ENCODE results near the gene TSPAN9. TPM values are rescaled to one million over a fixed set of nuclear protein-coding genes. Genes with fewer than 3 reads are reported as not detected.

Gene TSPAN9
- total RNA-seq, 1 donor from 2014 or later = 22.4 TPM

- FAIRE-seq (no peak), DNase-seq (ENCODE audit: low spot score in 2 of 2) (no peak)
Measured at GRCh38 chr12:3316776-3317480, 239.7 kb downstream of the TSPAN9 start.

GRCh38 chr12:3317481-3317815 lies 240.3 kb downstream of the TSPAN9 start:
- FAIRE-seq (no peak), DNase-seq (ENCODE audit: low spot score in 2 of 2) (no peak)

DNA sequence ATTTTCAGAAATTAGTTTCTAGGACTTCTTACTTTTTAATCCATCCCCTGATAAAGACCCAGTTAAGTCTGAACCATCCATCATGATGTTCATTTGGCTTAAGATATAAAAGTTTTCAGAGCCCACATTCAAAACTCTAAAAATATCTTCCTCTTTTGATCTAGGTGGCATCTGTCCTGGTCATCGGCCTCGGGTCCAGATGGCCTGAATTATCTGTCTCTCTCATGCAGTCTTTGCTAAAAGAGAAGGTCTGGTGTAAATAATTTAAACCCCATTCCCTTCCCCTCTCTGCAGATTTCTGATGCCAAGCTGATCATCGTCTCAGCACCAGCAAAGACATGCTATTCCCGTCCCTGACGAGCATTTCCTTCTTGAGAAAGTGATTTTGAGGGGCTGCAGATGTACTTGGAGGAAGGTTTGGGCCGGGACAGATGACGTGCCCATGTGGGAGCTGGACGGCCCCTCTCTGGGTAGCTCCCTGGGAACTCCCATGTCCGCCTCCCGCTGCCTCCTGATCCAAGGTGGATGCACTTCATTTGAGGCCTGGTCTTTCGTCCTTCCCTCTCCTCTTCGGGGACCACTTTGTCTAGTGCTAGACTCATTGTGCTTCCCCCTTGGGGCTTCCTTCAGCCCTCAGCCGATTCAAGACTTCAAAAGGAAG lies 240.8 kb downstream of the TSPAN9 start:
- FAIRE-seq (no peak), DNase-seq (ENCODE audit: low spot score in 2 of 2) (no peak)

DNA sequence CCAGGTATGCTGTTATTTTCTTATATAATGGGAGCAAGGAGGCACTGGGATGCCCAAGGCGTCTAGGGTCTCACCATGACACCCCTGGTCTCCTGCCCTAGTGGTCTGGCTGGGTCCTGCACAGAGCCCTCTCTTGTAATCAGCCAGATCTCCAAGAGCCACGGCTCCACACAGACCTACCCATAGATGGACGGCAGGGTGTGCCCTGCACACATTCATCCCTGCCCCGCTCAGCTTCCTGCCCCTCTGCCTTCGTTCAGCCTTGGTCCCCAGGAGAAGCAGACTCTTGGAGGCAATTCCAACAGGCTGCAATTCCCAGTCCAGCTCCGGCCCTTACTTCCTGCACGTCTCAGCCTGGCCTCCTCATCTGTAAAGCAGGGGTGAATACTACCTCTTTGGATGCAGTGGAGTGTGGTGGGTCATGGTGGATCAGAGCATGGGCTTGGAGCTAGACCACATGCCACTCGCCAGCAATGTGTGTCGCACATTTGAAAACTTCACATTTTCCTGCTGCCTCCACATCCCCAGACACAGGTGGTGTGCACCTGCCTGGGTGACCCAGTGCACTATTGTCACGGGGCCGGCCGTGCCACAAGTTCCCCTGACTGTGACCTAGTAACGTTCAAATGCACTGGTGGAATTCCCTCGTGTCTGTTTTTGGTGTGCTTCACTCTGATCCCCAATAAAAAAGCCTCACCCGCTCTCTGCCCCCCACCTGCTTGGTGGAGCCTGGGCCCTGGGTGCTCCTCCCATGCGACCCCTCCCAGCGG lies 242.7 kb downstream of the TSPAN9 start:
- DNase-seq (ENCODE audit: low spot score in 2 of 2) = no peak
- no peak for FAIRE-seq

DNA sequence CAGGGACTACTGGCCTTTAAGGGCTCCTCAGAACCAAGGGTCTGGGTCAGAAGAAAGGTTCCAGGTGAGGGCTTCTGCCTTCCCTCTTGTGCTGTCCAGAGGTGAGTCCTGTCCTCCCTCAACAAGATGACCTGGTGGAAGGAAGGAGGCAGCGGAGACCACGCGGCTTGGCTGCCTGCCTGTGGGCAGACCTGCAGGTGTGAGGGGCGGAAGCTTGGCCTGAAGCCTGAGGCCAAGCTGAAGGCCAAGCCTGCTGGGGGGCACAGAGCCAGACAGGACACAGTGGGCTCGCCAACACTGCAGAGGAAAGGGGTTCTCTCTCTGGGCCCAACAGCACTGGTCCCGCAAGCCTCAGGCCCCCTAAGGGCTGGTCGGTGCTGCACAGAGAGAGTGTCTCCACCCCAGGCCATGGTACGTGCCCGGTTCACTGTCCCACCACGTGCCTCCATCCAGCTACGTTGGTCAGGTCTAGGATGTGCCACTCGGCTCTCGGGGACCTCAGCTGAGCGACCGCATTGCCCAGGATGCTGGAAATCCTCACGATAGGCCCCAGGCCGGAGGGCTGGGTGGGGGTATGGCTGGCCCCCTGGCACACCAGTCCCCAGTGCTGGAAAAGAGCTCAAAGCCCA lies 243.8 kb downstream of the TSPAN9 start:
- no peak for DNase-seq (ENCODE audit: low spot score in 2 of 2)
- no peak for FAIRE-seq

- no peak for FAIRE-seq
- no peak for DNase-seq (ENCODE audit: low spot score in 2 of 2)
Measured at GRCh38 chr12:3321881-3322280, 244.7 kb downstream of the TSPAN9 start.

- DNase-seq (ENCODE audit: low spot score in 2 of 2) (no peak), FAIRE-seq (no peak)
Measured at GRCh38 chr12:3323002-3323685, 246.0 kb downstream of the TSPAN9 start.

DNA sequence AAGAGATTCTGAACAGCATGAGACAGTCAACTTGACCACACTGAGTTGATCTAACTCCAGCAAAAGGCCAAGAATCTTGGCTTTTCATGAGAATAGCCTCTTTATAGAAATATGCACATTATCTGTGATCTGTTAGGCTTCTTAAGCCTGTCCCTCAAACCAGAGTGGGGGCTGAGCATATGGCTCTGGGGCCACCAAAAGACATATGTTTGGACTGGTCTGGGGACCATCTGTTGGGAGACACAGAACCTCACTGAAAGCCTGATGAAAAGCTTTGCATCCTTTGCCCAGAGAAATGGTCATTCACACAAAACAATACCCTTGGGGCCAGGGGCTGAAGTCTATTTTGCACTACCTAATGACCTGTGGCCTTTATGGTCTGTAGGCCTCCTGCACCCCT lies 248.6 kb downstream of the TSPAN9 start:
- no peak for FAIRE-seq
- no peak for DNase-seq (ENCODE audit: low spot score in 2 of 2)

DNA sequence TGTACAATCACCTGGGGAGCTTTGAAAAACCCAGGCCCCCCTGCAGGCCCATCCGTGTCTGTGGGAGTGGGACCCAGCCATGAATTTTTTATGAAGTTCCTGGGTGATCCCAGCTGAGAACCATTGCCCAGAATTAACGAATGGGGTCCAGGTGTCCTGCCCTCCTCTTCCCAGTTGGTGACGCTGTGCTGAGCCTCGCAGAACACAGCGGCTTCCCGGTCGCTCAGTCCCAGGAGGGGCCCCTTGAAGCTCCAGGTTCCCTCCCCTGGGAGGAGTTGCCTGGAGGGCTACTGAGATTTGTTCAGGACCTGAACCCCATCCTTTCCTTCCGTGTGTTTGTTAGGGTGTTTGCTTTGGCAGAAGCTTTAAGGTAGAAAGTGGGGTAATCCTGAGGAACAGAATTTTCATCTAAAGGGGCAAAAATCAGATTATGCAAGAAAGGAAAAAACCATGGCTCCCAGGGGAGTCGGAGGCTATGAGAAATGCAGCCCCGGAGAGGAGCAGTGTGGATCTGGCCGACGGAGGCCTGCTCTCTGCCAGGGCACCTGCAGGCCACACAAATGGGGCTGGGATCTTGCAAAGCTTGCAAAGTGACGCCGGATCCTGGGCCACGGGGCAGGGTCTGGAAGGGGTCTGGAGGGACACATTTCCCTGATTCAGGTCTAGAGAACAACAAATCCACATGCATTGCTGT lies 249.1 kb downstream of the TSPAN9 start:
- FAIRE-seq (no peak), DNase-seq (ENCODE audit: low spot score in 2 of 2) (no peak)

- FAIRE-seq (no peak), DNase-seq (ENCODE audit: low spot score in 2 of 2) (no peak)
Measured at GRCh38 chr12:3326850-3327780, 249.9 kb downstream of the TSPAN9 start.

DNA sequence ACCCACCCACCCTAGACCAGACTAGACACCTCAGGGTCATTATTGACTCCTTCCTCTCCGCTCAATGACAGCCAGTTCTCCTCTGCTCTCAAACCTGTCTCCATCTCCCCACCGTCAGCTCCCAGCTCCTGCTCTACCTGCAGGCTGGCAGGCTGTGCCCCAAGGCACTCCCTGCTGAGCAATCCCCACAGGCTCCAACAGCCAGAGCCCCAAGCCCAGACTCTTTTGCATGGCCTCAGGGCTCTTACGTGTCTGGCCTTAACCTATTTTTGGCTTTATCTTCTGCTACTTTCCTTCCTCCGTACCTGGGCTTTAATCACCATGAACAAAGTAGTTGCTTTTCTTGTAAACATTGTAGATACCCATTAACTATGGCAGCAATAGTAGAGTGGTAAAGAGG lies 250.9 kb downstream of the TSPAN9 start:
- no peak for DNase-seq (ENCODE audit: low spot score in 2 of 2)
- FAIRE-seq = no peak

DNA sequence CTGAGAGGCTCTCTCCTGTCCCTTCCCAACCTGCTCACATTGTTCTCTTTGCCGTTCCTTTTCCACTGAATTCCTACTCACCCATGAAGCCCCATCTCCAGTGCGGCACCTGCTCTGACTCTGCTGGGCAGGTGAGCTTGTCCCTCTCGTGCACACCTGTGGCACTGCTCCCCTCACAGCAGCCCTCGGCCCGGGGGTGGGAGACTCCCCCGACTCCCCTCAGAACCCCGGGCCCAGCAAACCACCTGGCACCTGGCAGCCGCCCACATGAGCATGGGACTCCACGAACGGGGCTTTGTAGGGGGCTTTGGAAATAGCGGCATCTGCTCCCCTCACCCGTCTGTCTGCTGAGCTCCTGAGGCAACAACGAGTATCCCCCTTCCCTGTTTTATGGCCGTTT lies 251.4 kb downstream of the TSPAN9 start:
- FAIRE-seq = no peak
- no peak for DNase-seq (ENCODE audit: low spot score in 2 of 2)

GRCh38 chr12:3329361-3329760 lies 252.2 kb downstream of the TSPAN9 start:
- DNase-seq (ENCODE audit: low spot score in 2 of 2) = no peak
- FAIRE-seq = no peak

- no peak for DNase-seq (ENCODE audit: low spot score in 2 of 2)
- no peak for FAIRE-seq
Measured at GRCh38 chr12:3330976-3331510, 253.9 kb downstream of the TSPAN9 start.

- FAIRE-seq (no peak), DNase-seq (ENCODE audit: low spot score in 2 of 2) (no peak)
Measured at GRCh38 chr12:3332188-3332587, 255.0 kb downstream of the TSPAN9 start.

- DNase-seq (ENCODE audit: low spot score in 2 of 2) = no peak
- no peak for FAIRE-seq
Measured at GRCh38 chr12:3333583-3333982, 256.4 kb downstream of the TSPAN9 start.

DNA sequence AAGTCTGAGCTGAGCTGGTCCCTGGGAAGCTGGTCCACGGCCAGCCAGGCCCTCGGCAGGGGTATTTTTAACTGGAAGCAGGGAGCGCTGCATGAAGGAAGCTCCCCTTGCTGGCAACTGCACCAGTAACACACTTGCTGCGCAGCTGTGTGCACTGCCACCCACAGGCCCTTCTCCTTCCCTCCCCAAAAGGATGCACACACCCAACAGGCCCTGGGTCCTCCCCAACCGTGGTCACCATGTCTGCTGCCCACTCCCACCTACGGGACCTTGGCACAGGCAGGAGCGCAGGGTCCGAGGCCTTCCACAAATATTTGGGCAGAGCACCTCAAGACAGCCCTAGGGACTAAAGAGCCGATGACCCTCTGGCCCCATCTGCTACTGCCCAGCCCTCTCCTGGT lies 256.8 kb downstream of the TSPAN9 start:
- no peak for DNase-seq (ENCODE audit: low spot score in 2 of 2)
- FAIRE-seq = no peak

GRCh38 chr12:3335078-3335487 lies 257.9 kb downstream of the TSPAN9 start:
- DNase-seq (ENCODE audit: low spot score in 2 of 2) (no peak), FAIRE-seq (no peak)
